Measurements from ENCODE around the gene LDHAL6B. TPM values are rescaled to one million over a fixed set of nuclear protein-coding genes. Genes with fewer than 3 reads are reported as not detected.

LDHAL6B gene
- total RNA-seq, 1 experiment from 2014 or later: not detected

DNA sequence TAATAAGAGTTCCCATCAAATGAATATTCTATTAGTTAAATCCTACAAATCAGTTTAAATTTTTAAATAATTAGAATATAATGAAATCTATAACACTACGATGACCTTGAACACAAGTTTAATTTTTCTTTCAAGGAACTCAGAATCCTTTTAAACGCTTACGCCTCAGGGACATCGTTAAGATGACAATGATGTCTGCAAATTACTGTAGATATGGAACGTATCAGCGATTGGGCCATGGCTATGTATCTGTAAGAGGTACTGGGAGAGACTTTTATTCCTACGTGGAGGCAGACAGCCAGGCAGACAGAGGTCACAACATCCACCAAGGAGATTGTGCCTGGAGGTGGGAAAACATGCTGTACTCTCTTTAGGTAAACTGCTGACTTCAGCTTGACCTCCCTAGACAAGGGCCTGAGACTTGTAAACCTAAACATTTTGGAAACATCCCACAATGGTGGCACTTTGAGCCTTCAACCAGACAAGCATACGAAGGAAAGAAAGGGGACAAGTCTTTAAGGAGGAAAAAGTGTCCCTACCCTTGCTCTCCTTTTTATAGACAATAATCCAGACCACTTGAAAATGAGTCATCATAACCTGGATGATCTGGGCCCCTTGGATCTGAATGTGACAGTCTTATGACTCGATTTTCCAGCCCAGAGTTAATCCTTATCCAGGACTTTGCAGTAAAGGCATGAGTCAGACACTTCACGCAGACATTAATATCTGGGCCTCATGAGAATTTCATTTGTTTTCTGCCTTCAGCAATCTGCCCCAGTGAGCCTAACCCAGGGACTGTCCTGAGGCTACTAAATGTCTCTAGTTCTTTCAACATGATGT, 6.8 kb upstream of the LDHAL6B start:
- peak; percentile 31 for DNase-seq
- Histone ChIP-seq H3K36me3 (peaks cover 32% of the 10 kb centered on the region), H3K9me3 (no peaks in the 10 kb centered on the region), H3K4me3 (no peak overlapping the region), H3K27me3 (no peaks in the 10 kb centered on the region)

- H3K9me3 ChIP-seq: no peaks in the 10 kb centered on the region
- H3K36me3 ChIP-seq: peaks cover 32% of the 10 kb centered on the region
- no peaks in the 10 kb centered on the region for H3K27me3 ChIP-seq
- no peak overlapping the region for H3K4me3 ChIP-seq
- no peak for DNase-seq
Measured at GRCh38 chr15:59200560-59200959, 6.1 kb upstream of the LDHAL6B start.

- no peak for DNase-seq
- peaks cover 46% of the 10 kb centered on the region for H3K36me3 ChIP-seq
Measured at GRCh38 chr15:59203008-59203407, 3.6 kb upstream of the LDHAL6B start.

DNA sequence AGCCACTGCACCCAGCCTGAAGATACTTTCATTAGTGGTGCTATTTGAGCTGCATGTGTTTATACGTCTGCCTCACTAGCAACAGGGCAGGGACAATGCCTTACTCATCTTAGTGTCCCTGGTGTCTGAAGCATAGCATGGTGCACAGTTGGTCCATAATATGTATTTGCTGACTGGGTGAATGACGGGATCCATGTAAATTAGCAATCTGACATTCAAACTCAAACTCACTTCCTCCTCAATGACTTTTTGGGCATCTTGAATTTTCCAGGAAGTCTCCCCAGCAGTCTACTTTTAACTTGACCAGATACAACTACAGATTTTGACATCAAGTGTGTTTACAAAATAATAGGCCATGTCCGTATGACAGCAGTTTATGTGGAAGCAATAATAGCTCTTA, 3.0 kb upstream of the LDHAL6B start:
- Histone ChIP-seq H3K27me3 (no peaks in the 10 kb centered on the region), H3K9me3 (no peaks in the 10 kb centered on the region), H3K36me3 (peaks cover 46% of the 10 kb centered on the region), H3K4me3 (no peak overlapping the region)
- DNase-seq: no peak

More at GRCh38 chr15:59203008-59203407, 3.6 kb upstream of the LDHAL6B start:
- Histone ChIP-seq H3K9me3 (no peaks in the 10 kb centered on the region), H3K4me3 (no peak overlapping the region), H3K27me3 (no peaks in the 10 kb centered on the region)

- no peaks in the 10 kb centered on the region for H3K9me3 ChIP-seq
- DNase-seq: no peak
- H3K4me3 ChIP-seq: no peak overlapping the region
- peaks cover 48% of the 10 kb centered on the region for H3K36me3 ChIP-seq
- H3K27me3 ChIP-seq: no peaks in the 10 kb centered on the region
Measured at GRCh38 chr15:59205839-59206622, 612 bp upstream of the LDHAL6B start.

GRCh38 chr15:59208613-59209249, 2.1 kb downstream of the LDHAL6B start:
- H3K27me3 ChIP-seq: no peaks in the 10 kb centered on the region
- H3K9me3 ChIP-seq: no peaks in the 10 kb centered on the region
- H3K36me3 ChIP-seq: peaks cover 37% of the 10 kb centered on the region
- DNase-seq: no peak
- no peak overlapping the region for H3K4me3 ChIP-seq

DNA sequence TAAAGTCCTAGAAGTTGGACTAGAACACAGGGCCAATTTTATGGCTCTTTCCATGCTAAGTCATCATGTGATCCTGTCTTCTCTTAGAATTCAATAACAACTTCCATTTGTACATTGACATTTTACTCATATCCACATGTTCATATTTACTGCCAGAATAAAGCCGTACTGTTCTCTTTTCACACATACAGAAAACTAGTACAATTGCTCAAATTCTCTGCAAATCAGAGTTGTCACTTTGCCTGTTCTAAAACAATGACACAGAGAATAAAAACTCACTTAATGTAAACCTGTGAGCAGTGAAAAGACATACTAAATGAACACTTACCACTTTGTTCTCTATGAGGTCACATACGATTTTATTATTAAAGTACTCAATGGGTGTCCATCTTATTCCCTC, 3.5 kb downstream of the LDHAL6B start:
- no peak overlapping the region for H3K4me3 ChIP-seq
- H3K36me3 ChIP-seq: peaks cover 37% of the 10 kb centered on the region
- H3K27me3 ChIP-seq: no peaks in the 10 kb centered on the region

DNA sequence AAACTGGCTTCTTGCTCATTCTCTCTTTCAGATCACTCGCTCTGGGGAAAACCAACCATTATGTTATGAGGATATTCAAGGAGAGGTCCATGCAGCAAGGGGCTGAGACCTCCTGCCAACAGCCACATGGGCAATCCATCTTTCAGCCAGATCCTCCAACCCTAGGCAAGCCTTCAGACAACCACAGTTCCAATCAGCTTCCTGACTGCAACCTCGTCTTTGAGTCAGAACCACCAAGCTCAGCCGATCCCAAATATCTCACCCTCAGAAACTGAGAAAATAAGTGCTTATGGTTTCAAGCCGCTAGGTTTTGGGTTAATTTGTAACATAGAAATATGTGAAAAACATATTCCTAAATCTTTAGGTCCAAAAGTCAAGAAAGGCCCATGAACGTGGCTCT, 10.3 kb downstream of the LDHAL6B start:
- H3K36me3 ChIP-seq: peaks cover 47% of the 10 kb centered on the region
- DNase-seq: no peak
- H3K9me3 ChIP-seq: no peaks in the 10 kb centered on the region

More for the DNA sequence above, 3.5 kb downstream of the LDHAL6B start:
- no peak for DNase-seq
- H3K9me3 ChIP-seq: no peaks in the 10 kb centered on the region

GRCh38 chr15:59217876-59218498, 11.3 kb downstream of the LDHAL6B start:
- no peak overlapping the region for H3K4me3 ChIP-seq
- DNase-seq: no peak
- no peaks in the 10 kb centered on the region for H3K9me3 ChIP-seq
- H3K27me3 ChIP-seq: no peaks in the 10 kb centered on the region
- peaks cover 49% of the 10 kb centered on the region for H3K36me3 ChIP-seq

More for the DNA sequence above, 10.3 kb downstream of the LDHAL6B start:
- Histone ChIP-seq H3K27me3 (no peaks in the 10 kb centered on the region), H3K4me3 (no peak overlapping the region)

- no peaks in the 10 kb centered on the region for H3K27me3 ChIP-seq
- DNase-seq: no peak
- H3K9me3 ChIP-seq: no peaks in the 10 kb centered on the region
- H3K4me3 ChIP-seq: no peak overlapping the region
- peaks cover 50% of the 10 kb centered on the region for H3K36me3 ChIP-seq
Measured at GRCh38 chr15:59218710-59219109, 12.1 kb downstream of the LDHAL6B start.

DNA sequence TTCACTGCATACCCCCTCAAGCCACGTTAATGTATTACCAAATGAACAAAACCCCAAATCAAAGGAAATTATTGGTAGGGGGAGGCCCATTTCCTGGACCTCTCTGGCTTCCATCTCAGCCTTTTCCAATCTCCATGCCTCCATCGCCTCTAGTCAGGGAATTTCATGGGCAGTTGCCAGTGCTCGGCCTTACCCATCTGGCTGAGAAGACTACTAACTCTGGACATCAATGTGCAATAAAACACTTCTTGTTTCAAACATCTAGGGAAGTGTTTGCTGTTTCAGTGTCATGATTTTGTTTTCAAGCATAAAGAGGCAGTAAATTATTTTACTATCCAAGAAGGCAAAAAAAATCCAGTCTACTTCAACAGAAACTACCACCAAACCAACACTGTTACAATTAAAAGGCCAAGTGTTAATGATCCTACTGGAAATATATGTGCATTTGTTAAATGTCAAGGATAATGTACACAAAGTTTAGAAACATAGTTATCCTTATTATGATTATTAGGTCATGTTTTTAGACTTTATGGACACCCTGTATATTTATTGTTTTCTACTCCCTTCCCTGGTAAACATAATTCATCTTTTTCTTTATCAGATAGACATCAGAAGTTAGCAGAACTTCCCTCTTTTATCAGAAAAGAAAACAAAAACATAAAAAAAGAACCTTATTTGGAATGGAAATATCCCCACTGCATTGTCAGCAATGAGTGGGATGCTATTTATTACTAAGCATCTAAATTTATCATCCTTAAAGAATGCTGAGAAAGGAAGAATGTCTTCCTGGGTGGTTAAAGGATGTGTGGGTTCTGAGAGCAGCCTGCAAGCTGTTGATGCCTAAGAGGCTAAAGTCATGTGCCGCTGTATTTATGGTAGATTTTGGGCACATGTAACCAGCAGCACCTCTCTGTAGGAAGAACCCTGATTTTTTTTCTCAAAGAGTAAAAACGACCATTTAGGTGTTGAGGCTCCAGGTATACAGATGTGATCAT, 15.2 kb downstream of the LDHAL6B start:
- Histone ChIP-seq H3K9me3 (no peaks in the 10 kb centered on the region), H3K36me3 (peaks cover 36% of the 10 kb centered on the region), H3K27me3 (no peaks in the 10 kb centered on the region), H3K4me3 (no peak overlapping the region)
- DNase-seq: peak; percentile 26

- no peak for DNase-seq
- H3K4me3 ChIP-seq: no peak overlapping the region
- peaks cover 38% of the 10 kb centered on the region for H3K36me3 ChIP-seq
- no peaks in the 10 kb centered on the region for H3K27me3 ChIP-seq
- H3K9me3 ChIP-seq: no peaks in the 10 kb centered on the region
Measured at GRCh38 chr15:59222906-59223550, 16.4 kb downstream of the LDHAL6B start.

DNA sequence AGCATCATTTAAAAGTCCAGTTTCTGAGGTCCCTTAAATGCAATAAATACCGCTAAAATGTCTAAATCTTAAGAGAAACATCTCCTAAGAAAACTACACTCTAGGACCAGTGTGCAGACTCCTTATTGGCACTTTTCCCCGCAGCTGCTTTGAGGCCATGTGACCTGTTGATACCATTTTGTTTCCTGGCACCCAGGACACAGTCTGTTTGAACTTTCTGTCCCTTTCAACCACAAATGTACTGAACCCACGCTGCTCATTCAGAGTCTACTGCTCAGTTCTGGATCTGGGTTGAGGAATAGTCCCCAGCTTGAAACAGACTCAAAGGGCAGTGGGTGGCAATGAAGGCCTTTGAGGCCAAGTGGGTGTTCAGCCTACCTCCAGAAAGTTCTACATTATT, 17.1 kb downstream of the LDHAL6B start:
- peaks cover 35% of the 10 kb centered on the region for H3K36me3 ChIP-seq
- no peak for DNase-seq
- H3K4me3 ChIP-seq: no peak overlapping the region
- H3K9me3 ChIP-seq: no peaks in the 10 kb centered on the region
- no peaks in the 10 kb centered on the region for H3K27me3 ChIP-seq

DNA sequence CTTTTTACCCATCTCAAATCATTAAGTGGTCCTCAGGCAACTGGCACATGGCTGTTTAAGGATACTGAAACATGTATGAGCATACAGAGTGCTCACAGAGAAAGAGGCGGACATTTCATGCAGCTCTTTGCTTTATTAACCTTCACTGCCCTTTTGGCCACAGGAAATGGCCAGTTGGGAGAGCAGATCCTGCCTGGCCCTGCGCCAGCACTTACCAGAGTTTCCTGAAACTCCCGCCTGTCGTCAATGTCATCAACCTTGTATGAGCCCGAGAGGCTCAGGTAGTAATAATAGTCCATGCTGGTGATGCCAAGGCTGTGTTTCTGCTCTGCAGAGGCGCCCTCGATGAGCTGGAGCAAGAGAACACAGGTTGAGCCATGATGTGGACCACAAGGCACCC, 17.8 kb downstream of the LDHAL6B start:
- H3K36me3 ChIP-seq: peaks cover 29% of the 10 kb centered on the region
- no peak for DNase-seq
- H3K27me3 ChIP-seq: no peaks in the 10 kb centered on the region
- no peaks in the 10 kb centered on the region for H3K9me3 ChIP-seq
- no peak overlapping the region for H3K4me3 ChIP-seq

DNA sequence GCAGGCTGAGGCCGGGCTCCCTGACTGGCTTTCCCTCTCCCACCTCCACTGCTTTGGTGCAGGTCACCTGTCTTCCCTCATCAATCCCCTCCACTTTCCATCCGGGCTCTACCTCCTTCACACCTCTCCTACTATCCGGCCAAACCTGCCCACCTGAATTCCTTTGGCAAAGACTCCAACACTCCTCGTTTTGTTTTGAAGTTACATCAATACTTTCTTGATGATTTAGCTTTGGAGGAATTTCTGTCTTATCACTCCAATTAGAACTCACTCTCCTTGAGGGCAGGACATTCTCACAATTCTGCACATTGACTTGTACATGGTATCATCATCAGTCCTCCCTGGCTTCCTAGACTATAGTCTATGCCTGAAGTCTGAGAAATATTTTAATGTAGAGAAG, 20.4 kb downstream of the LDHAL6B start:
- Histone ChIP-seq H3K36me3 (peaks cover 22% of the 10 kb centered on the region), H3K27me3 (no peaks in the 10 kb centered on the region), H3K4me3 (no peak overlapping the region), H3K9me3 (no peaks in the 10 kb centered on the region)
- DNase-seq: no peak
